Thyroid gland (tissue), 4 donors: ENCODE data around the gene NEK7. TPM values are rescaled to one million over a fixed set of nuclear protein-coding genes. Genes with fewer than 3 reads are reported as not detected.
A peak's percentile ranks its signal among the peaks of the same experiment; 100 is the strongest.

Experiments
- DNase-seq, 2 donors: peaks; one replicate each; pipeline ENCODE4 v3.0.0-alpha.2; 2019
- H3K27ac ChIP-seq, 3 donors: fragments of 200-600 bp; sonication (generic); 1 replicate in 2 of 3; 2 replicates in 1 of 3; pipeline ENCODE4 v1.5.1; 2016 to 2019; ENCODE audit warnings: mild to moderate bottlenecking in 1 of 3, moderate library complexity in 1 of 3
- H3K27me3 ChIP-seq: fragments of 200-600 bp; sonication (generic); one replicate; pipeline ENCODE4 v1.5.1; 2019
- H3K36me3 ChIP-seq, 2 donors: fragments of 200-600 bp; sonication (generic); one replicate each; pipeline ENCODE4 v1.5.1; 2016 to 2019
- H3K4me1 ChIP-seq, 2 donors: fragments of 200-600 bp; sonication (generic); one replicate each; pipeline ENCODE4 v1.5.1; 2017 to 2019
- H3K4me3 ChIP-seq, 3 donors: fragments of 200-600 bp; sonication (generic); replicated peaks in 1 of 3; 1 replicate in 2 of 3; 2 replicates in 1 of 3; pipeline ENCODE4 v1.5.1; 2016; ENCODE audit warnings: mild to moderate bottlenecking in 1 of 3
- H3K9me3 ChIP-seq: fragments of 200-600 bp; sonication (generic); one replicate; pipeline ENCODE4 v1.5.1; 2017
- CTCF ChIP-seq, 6 experiments: fragments of 200-600 bp in 3 of 6; fragments of 450-650 bp in 3 of 6; sonication (generic) in 3 of 6; IDR thresholded peaks; one replicate each; pipeline ENCODE4 v1.5.1; 2016 to 2019; ENCODE audit warnings: antibody characterized with exemption in 6 of 6, mild to moderate bottlenecking in 2 of 6, inconsistent platforms in 1 of 6, moderate library complexity in 1 of 6
- POLR2A ChIP-seq, 2 donors: fragments of 450-650 bp; IDR thresholded peaks; one replicate each; pipeline ENCODE4 v1.6.1; 2017; ENCODE audit warnings: antibody characterized with exemption in 2 of 2, mild to moderate bottlenecking in 2 of 2, moderate library complexity in 1 of 2
- WGBS, 2 donors: methylation state at CpG; one replicate each; pipeline ENCODE4 v1.1.5; 2017; 5-methylcytosine and 5-hydroxymethylcytosine counted together
- intact Hi-C: fragments of 100-400 bp; cut with DNase I; formaldehyde crosslinking; loops from one replicate; pipeline ENCODE4 v1.15.1; 2023
- total RNA-seq, 4 donors: library from RNA; depleted of rRNA; stranded (reverse); fragments of >200 nt; gene quantifications; one replicate each; pipeline ENCODE4 v1.2.3, GENCODE V29; 2016

The NEK7 gene
- total RNA-seq, 4 donors from 2014 or later: 65.6 to 102 (median 77.7) TPM

GRCh38 chr1:198232940-198233675, 76.3 kb downstream of the NEK7 start:
- Histone ChIP-seq H3K9me3 (no peaks in the 10 kb centered on the region), H3K27me3 (no peaks in the 10 kb centered on the region), H3K4me1 (peaks cover 20% of the 10 kb centered on the region in 2 donors), H3K4me3 (no peak overlapping the region), H3K27ac (no peak overlapping the region), H3K36me3 (no peaks in the 10 kb centered on the region)
- intact Hi-C loops: no loop called here
- TF ChIP-seq POLR2A (IDR thresholded peaks at IDR 0.05) (no peak), CTCF (IDR thresholded peaks at IDR 0.05) (no peak)
- 88 to 90% methylated on average over 3 of the region's 3 CpGs for WGBS, 2 donors
- DNase-seq: no peak

- 45 to 46% methylated on average over 5 of the region's 5 CpGs for WGBS, 2 donors
- H3K4me3 ChIP-seq: no peak overlapping the region
- no peaks in the 10 kb centered on the region for H3K27me3 ChIP-seq
- DNase-seq: no peak
- H3K27ac ChIP-seq: peak overlapping the region in 1 of 3 donors; percentile 9
- peaks cover 13 to 20% of the 10 kb centered on the region in 2 donors for H3K4me1 ChIP-seq
- intact Hi-C loops: no loop called here
- no peak for TF ChIP-seq CTCF (IDR thresholded peaks at IDR 0.05)
- no peak for TF ChIP-seq POLR2A (IDR thresholded peaks at IDR 0.05)
- no peaks in the 10 kb centered on the region for H3K36me3 ChIP-seq
- no peaks in the 10 kb centered on the region for H3K9me3 ChIP-seq
These were observed 77.9 kb downstream of the NEK7 start for GRCh38 chr1:198234520-198235251.

- Histone ChIP-seq H3K27me3 (no peaks in the 10 kb centered on the region), H3K4me3 (no peak overlapping the region), H3K36me3 (no peaks in the 10 kb centered on the region), H3K4me1 (peaks cover 12 to 13% of the 10 kb centered on the region in 2 donors), H3K9me3 (no peaks in the 10 kb centered on the region), H3K27ac (no peak overlapping the region)
- WGBS, 2 donors: 91 to 96% methylated on average over 2 of the region's 2 CpGs
- TF ChIP-seq POLR2A (IDR thresholded peaks at IDR 0.05) (no peak), CTCF (IDR thresholded peaks at IDR 0.05) (no peak)
- no peak for DNase-seq
- intact Hi-C loops: no loop called here
These were observed 81.3 kb downstream of the NEK7 start for GRCh38 chr1:198238121-198238520.

- DNase-seq: no peak
- H3K27me3 ChIP-seq: no peaks in the 10 kb centered on the region
- no peaks in the 10 kb centered on the region for H3K4me1 ChIP-seq
- intact Hi-C loops: no loop called here
- no peak overlapping the region for H3K4me3 ChIP-seq
- no peak overlapping the region for H3K27ac ChIP-seq
- TF ChIP-seq CTCF (IDR thresholded peaks at IDR 0.05) (no peak), POLR2A (IDR thresholded peaks at IDR 0.05) (no peak)
- 92 to 94% methylated on average over 2 of the region's 2 CpGs for WGBS, 2 donors
- H3K36me3 ChIP-seq: no peaks in the 10 kb centered on the region
- H3K9me3 ChIP-seq: no peaks in the 10 kb centered on the region
These were observed 84.8 kb downstream of the NEK7 start for GRCh38 chr1:198241553-198241952.

- Histone ChIP-seq H3K4me3 (no peak overlapping the region), H3K27me3 (no peaks in the 10 kb centered on the region), H3K9me3 (no peaks in the 10 kb centered on the region), H3K36me3 (no peaks in the 10 kb centered on the region), H3K27ac (no peak overlapping the region), H3K4me1 (no peaks in the 10 kb centered on the region)
- TF ChIP-seq POLR2A (IDR thresholded peaks at IDR 0.05) (no peak), CTCF (IDR thresholded peaks at IDR 0.05) (no peak)
- no peak for DNase-seq
- intact Hi-C loops: no loop called here
These were observed 88.0 kb downstream of the NEK7 start for GRCh38 chr1:198244772-198245171.
